ENCODE results near the gene ADH1C.

The ADH1C gene

GRCh38 chr4:99293357-99293756 lies 59.2 kb downstream of the ADH1C start:
- DNase-seq = no peak

- DNase-seq = no peak
Observed at GRCh38 chr4:99290848-99291786, 61.4 kb downstream of the ADH1C start, which contains the start of gene ADH1A. TSS of gene ADH1A (minus strand) at chr4:99290985. CDS start at chr4:99290914, 71 bp downstream.
